ENCODE data around the gene XIRP2. TPM values are rescaled to one million over a fixed set of nuclear protein-coding genes. Genes with fewer than 3 reads are reported as not detected.

XIRP2 gene
- total and polyA plus RNA-seq, 10 of the 15 experiments (the other 5 are each of a cell fraction or from before 2014, with no cell fraction given) = 0.03 TPM; not detected in 9

DNA sequence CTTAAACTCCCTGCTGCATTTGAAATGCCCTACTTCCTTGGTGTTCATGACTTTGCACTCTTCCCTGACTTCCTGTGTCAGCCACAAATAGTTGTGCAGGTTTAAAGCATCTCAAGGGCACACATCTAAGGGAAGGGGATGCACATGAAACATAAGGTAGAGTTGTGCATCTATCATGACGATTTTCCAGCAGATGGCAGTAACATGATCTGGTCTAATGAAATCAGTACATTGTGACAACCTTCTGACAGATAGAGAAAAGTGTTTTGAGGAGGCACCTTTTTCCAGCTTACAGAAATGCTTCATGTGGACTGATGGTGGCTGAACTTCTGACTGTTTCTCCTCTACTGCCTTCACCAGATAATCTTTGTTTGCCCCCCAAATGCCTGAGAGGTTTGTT is 238.9 kb downstream of the XIRP2 start (continued):
- TF ChIP-seq ZNF274 (IDR thresholded peaks at IDR 0.05; ENCODE audit: insufficient read depth, insufficient read length) (no peak), SREBF1 (IDR thresholded peaks at IDR 0.05; ENCODE audit: low read length) (no peak), NFYA (IDR thresholded peaks at IDR 0.05; ENCODE audit: borderline replicate concordance, low read depth, low read length) (no peak), JUND (IDR thresholded peaks at IDR 0.05; ENCODE audit: low read depth, low read length) (no peak), CEBPB (IDR thresholded peaks at IDR 0.05; ENCODE audit: borderline replicate concordance in 1 of 2, low read depth in 2 of 2, low read length in 2 of 2) (no peak)
- TF ChIP-seq, protein P1, sequence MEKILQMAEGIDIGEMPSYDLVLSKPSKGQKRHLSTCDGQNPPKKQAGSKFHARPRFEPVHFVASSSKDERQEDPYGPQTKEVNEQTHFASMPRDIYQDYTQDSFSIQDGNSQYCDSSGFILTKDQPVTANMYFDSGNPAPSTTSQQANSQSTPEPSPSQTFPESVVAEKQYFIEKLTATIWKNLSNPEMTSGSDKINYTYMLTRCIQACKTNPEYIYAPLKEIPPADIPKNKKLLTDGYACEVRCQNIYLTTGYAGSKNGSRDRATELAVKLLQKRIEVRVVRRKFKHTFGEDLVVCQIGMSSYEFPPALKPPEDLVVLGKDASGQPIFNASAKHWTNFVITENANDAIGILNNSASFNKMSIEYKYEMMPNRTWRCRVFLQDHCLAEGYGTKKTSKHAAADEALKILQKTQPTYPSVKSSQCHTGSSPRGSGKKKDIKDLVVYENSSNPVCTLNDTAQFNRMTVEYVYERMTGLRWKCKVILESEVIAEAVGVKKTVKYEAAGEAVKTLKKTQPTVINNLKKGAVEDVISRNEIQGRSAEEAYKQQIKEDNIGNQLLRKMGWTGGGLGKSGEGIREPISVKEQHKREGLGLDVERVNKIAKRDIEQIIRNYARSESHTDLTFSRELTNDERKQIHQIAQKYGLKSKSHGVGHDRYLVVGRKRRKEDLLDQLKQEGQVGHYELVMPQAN (conservative IDR thresholded peaks at IDR 0.05) = no peak
- TF ChIP-seq, protein P2, sequence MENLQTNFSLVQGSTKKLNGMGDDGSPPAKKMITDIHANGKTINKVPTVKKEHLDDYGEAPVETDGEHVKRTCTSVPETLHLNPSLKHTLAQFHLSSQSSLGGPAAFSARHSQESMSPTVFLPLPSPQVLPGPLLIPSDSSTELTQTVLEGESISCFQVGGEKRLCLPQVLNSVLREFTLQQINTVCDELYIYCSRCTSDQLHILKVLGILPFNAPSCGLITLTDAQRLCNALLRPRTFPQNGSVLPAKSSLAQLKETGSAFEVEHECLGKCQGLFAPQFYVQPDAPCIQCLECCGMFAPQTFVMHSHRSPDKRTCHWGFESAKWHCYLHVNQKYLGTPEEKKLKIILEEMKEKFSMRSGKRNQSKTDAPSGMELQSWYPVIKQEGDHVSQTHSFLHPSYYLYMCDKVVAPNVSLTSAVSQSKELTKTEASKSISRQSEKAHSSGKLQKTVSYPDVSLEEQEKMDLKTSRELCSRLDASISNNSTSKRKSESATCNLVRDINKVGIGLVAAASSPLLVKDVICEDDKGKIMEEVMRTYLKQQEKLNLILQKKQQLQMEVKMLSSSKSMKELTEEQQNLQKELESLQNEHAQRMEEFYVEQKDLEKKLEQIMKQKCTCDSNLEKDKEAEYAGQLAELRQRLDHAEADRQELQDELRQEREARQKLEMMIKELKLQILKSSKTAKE (IDR thresholded peaks at IDR 0.05; ENCODE audit: low read depth, poor library complexity, severe bottlenecking) = no peak

DNA sequence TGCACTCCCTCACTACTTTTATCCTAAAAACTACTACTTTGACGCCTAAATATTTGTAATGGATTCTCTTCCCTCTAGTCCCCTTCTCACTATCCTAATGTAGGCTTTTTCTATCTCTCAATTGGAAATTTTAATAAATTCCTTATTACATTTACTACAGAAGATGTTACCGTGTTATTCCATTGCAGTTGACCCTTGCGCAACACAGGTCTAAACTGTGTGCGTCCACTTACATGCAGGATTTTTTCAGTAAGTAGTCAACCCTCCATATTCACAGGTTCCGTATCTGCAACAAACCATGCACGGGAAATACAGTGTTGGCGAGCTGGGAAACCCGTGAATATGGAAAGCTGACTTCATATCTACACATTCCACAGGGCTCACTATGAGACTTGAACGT is 239.8 kb downstream of the XIRP2 start:
- CTCF ChIA-PET = interaction anchor here (1.2 kb wide), 1 partner anchor 11 kb away, joined by 3 read pairs; no protein-coding TSS in a partner anchor
- Histone ChIP-seq H3K4me2 (ENCODE audit: control insufficient read depth, insufficient read depth) (no peak overlapping the region), H3K4me3 (no peak overlapping the region), H3K9ac (ENCODE audit: control insufficient read depth, insufficient read depth, low read length) (no peak overlapping the region), H4K20me1 (ENCODE audit: control insufficient read depth, insufficient read depth) (no peaks in the 10 kb centered on the region), H3K27ac (ENCODE audit: control insufficient read depth, insufficient read depth) (no peak overlapping the region), H3K9me3 (replicated peaks; ENCODE audit: control insufficient read depth, insufficient read depth, low read length) (no peaks in the 10 kb centered on the region), H3K27me3 (replicated peaks in 1 of 2; ENCODE audit: control insufficient read depth in 2 of 2, insufficient read depth in 2 of 2, low read length in 1 of 2) (no peaks in the 10 kb centered on the region), H2AFZ (ENCODE audit: control insufficient read depth, low read depth, low read length) (no peak overlapping the region), H3K4me1 (ENCODE audit: control insufficient read depth, insufficient read depth, low read length) (no peaks in the 10 kb centered on the region), H3K79me2 (ENCODE audit: control insufficient read depth, insufficient read depth, low read length) (no peaks in the 10 kb centered on the region), H3K36me3 (ENCODE audit: control insufficient read depth in 2 of 2, insufficient read depth in 2 of 2, low read length in 1 of 2) (no peaks in the 10 kb centered on the region)
- RAD21 ChIA-PET (ENCODE audit: unreplicated experiment) = no interaction called here
- BruUV-seq (replicated peaks) = no TSS peak
- in situ Hi-C loops (cut with MboI) = no loop called here
- intact Hi-C loops (cut with micrococcal nuclease; ENCODE audit: unreplicated experiment) = no loop called here
- SMC1A ChIA-PET (ENCODE audit: uncharacterized antibody, unreplicated experiment) = no interaction called here
- ATAC-seq (no peak), FAIRE-seq (no peak), DNase-seq (ENCODE audit: low read depth, low spot score) (no peak)
- POLR2A ChIA-PET = no interaction called here
- TF ChIP-seq NFIC (IDR thresholded peaks at IDR 0.05; ENCODE audit: low read depth, low read length) = no peak
- WGBS (ENCODE audit: insufficient coverage, insufficient replicate concordance, low lambda C conversion rate, missing lambda C conversion rate) = 41% methylated on average over 9 of the region's 9 CpGs
